ENCODE results near the gene IL25.
"Not testable (repeated sequence)": the region's sequence is repeated elsewhere in the genome, so short reads cannot be mapped to it uniquely, and the experiment has no call there.

Gene IL25

DNA sequence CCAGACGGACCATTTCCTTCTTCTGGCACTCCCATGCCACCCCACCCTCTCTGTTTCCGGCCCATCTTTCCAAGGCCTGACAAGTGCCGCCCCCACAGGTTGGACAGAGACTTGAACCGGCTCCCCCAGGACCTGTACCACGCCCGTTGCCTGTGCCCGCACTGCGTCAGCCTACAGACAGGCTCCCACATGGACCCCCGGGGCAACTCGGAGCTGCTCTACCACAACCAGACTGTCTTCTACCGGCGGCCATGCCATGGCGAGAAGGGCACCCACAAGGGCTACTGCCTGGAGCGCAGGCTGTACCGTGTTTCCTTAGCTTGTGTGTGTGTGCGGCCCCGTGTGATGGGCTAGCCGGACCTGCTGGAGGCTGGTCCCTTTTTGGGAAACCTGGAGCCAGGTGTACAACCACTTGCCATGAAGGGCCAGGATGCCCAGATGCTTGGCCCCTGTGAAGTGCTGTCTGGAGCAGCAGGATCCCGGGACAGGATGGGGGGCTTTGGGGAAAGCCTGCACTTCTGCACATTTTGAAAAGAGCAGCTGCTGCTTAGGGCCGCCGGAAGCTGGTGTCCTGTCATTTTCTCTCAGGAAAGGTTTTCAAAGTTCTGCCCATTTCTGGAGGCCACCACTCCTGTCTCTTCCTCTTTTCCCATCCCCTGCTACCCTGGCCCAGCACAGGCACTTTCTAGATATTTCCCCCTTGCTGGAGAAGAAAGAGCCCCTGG lies 3.1 kb downstream of the IL25 start:
- no peak for DNase-seq (ENCODE audit: low read depth in 2 of 2)

DNA sequence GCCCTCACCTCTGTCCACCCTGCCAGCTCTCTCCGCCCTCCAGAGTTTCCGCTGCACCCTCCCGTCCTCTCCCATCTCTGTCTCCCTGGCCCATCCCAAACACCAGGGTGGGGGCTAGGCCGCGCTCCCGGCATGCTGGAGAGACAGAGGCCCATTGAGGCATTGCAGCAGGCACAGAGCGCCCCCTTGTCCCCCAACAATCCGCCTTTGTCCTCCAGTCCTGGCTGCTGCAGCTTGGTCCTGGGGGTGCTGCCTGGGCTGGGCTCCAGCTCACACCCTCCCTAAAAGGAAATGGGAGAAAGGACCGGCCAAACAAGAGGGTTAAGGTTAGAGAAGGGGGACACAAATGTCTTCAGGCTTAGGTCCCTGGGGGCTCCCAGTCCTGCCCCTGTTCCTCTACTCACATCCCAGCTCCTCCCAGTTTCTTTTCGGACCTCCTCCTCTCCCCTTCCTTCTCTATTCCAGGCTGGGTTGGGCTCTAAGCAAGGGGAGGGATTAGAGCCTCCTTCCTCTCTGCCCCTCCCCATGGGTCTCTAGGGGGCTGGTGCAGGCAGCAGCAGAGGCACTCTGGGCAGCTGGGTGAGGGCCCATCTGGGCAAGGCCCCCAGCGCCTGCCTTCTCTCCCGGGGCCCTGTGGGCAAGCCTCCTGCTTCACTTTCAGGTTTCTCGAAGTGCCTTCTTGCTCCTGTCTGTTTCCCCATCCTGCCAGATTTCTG lies 4.0 kb downstream of the IL25 start, which contains the start of gene CMTM5:
Gene CMTM5, plus strand, starts transcription at position 565 of the 716 bp plus-strand sequence. CDS start 206 bp downstream, outside the sequence.
- no peak for DNase-seq (ENCODE audit: low read depth in 2 of 2)

DNA sequence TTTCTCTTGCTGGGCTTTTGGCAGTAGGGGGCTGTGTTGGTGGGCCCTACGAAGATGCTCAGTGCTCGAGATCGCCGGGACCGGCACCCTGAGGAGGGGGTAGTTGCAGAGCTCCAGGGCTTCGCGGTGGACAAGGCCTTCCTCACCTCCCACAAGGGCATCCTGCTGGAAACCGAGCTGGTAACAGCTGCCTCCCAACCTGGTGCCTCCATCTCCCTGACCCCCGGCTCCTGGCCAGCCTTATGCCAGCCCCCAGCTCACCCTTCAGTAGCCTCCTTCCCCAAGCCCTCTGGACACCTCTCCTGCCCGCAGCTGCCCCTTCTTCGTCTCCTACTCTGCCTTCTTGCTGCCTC lies 4.6 kb downstream of the IL25 start:
- no peak for DNase-seq (ENCODE audit: low read depth in 2 of 2)

DNA sequence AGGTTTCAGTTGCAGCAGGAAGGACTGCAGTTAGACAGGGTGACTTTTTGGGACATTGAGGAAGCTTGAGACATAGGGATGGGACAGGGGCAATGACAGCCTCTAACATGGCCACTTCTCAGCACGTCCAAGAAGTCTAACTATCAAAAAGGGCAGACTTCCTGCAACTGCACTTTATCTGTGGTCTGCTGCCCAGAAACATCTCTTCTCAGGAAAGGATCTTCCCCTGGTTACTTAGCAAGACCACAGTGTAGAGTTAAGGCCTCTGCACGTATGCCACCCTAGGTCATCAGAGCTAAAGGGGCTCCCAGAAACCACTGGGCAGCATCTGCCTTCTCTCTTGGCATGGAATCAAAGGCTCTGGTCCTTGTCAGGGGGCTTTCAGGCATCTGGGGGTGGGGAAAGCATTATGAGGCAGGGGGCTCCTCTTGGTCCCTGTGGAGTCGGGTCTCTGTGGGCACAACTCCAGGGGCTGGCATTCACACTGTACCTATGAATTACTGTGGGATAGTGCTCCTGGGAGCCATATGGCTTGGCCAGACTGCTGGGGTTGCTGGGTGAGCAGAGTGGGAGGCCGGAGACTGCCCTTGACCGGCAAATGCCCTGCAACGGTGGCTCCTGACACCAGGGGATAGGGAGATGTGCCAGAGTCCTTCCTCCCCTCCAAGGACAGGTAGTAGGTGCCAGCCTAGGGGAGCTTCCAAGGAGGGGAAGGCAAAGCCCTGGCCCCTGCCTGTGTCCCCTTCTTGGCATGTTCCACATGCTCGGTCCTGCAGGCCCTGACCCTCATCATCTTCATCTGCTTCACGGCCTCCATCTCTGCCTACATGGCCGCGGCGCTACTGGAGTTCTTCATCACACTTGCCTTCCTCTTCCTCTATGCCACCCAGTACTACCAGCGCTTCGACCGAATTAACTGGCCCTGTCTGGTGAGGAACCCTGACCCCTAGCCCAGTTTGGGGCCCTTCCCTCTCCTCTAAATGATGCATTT lies 5.3 kb downstream of the IL25 start:
- no peak for DNase-seq (ENCODE audit: low read depth in 2 of 2)

DNA sequence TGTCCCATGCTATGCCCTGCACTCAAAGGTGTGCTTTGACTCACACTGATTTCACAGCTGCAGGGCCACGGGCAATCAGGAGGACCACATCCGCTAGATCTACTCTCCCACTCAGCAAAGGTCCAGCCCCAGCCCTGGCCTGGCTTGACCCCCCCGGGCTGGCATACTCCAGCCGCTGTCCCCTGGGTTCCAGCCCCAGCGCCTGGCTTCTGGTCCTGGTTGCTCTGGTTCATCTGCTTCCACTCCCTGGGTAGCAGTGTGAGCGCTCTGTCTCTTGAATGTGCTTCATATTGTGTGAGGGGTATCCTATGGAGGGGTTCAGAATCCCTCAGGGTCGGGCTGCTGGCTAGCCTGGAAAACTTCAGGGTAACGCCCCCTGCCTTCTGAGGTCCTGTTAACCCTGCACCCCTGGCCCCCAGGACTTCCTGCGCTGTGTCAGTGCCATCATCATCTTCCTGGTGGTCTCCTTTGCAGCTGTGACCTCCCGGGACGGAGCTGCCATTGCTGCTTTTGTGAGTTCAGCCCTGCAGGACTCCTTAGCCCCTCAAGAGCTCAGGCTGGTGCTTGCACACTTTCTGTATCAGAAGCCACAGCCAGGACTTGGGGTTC lies 6.1 kb downstream of the IL25 start:
- no peak for DNase-seq (ENCODE audit: low read depth in 2 of 2)

DNA sequence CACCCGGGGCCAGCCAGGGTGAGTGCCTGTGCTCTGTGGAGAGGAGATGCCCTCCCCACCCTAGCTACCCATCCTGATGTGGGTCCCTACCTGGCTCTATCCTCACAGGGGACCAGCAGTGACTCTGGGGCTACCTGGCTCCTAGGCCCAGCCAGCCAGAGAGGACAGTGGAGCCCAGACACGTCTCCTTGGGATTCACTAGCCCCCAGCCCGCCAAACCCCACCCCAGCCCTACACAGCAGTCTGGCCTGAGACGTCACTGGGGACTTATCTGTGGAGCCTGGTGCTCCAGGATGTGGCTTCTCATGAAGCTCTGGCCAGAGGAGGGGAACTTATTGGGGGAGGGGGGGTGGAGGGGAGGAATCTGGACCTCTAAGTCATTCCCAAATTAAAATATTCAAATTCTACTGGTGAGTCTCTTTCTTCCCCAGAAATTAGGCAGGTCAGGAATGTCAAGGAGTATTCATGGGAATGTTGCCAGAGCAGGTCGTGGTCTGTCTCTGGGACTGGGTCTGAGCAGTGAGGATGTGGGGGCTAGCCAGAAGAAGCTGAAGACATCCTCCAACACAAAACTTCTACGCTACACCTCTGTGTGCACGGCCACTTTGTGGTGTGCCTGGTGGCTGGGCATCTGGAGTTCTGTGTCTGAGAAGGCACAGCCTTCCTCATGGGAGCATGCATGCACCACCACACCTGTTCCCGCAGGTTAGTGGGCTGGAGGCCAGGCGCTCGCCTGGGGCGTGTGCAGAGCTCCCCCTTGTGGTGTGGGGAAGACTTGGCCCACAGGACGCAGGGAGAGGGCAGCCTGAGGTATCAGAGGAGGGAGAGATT lies 7.0 kb downstream of the IL25 start:
- DNase-seq (ENCODE audit: low read depth in 2 of 2) = no peak

DNA sequence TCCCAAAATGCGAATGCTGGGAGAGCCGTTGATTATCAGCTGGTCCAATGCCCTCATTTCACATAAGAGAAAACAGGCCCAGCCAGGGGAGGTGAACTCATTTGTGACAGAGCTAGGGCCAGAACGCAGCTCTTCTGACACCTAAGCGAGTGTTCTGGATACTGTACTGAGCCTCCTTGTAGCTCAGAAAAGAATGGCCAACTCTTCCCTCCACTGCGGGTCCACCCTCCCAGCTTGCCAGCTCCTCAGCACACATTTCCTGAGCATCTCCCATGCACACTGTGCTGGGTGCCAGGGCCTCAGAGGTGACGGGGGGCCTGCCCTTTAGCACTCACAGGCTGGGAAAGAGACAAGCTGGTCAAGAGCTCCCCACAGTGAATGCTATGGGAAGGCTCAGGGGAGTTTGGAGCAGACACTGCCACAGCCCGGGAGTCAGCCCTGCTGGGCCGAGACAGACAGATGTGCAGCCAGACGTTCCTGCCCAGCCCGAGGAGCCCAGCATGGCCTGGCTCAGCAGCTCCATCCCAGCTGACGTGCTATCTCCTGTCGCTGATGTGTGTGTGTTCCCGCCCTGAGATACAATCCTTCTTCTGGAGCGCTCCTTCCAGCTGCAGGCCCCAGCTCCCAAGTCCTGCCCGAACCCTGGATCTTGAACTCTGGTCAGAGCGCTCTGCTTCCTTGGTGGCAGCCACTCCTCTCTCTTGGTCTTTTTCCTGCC lies 7.7 kb downstream of the IL25 start:
- no peak for DNase-seq (ENCODE audit: low read depth in 2 of 2)

DNA sequence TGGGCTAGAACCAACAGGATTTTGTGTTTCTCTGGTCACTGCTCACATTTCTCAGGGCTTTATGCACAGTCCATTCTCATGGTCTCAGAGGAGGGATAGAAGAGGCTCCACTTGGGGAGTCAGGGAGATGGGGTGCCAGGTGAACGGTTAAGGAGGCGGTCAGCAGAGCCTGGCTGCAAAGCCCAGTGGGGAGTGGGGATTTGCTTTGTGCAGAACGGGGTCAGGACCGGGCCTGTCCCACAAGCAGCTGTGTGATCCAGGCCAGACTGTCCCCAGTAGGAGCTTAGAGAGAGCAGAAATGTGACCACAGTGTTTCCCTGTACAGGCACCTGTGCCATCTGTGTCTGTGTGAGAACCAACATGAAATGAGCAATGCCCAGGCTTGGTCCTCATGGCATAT lies 8.4 kb downstream of the IL25 start:
- DNase-seq (ENCODE audit: low read depth in 2 of 2) = no peak

DNA sequence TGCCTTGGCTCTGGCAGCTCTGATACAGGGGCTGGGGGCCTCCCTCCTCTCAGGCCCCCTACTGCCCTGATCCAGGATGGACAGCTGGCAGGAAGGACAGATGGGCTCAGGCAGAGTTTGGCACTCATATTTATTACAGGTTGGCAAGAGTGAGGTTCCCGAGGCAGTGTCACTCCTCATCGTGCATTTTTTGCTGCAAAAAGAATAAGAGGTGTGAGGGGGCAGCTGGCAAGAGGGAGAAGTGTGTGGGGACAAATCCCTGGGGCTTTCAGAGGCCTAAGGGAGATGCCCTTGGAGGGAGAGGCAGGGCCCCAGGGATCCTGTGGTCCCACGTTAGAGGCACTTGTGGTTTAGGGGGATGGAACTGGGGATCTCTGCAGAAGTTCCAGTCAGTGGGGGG lies 9.3 kb downstream of the IL25 start:
- DNase-seq (ENCODE audit: low read depth in 2 of 2) = no peak

DNA sequence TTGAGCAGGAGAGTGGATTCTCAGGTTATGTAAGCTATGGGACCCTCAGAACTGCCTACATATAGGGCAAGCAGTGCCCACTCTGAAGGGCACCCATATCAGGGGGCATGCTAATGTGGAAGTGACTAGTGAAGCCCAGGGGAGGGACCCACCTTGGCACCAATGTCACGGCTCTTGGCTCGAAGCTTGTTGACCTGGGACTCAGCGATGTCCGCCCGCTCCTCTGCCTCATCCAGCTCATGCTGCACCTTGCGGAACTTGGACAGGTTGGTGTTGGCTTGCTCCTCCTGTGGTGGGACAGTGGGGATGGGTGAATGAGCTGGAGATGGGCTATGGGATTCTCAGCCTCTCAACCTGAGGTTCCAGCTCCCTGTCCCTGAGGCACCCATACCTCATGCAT lies 9.7 kb downstream of the IL25 start:
- no peak for DNase-seq (ENCODE audit: low read depth in 2 of 2)

DNA sequence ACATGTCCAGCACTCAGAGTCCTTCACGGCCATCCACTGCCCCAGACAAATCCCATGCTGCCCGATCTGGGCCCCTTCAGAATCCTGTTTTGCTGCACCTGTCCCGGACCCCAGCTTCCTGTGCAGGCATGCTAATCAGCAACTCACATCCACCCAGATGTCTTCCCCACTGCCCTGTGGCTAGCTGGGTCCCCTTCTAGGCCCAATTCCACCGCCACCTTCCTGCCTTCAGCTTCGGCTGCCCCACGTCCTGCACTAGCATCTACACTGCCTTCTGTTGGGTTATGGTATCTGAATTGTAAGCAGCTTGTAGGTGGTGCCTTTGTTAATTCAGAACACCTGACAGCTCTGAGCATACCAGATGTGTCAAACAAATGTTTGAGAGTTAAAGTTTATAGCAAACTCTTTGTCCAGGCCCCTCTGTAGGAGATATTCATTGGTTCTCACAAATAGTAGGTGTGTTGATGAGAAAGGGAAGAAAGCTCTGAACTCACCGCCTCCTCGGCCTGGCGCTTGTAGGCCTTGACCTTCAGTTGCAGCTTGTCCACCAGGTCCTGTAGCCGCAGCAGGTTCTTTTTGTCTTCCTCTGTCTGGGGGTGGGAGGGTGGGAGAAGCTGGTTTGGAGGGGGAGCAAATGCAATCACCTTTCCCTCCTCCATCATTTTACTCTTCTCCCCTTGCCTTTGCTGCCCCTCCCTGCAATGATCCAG lies 10.3 kb downstream of the IL25 start:
- DNase-seq (ENCODE audit: low read depth in 2 of 2) = no peak

DNA sequence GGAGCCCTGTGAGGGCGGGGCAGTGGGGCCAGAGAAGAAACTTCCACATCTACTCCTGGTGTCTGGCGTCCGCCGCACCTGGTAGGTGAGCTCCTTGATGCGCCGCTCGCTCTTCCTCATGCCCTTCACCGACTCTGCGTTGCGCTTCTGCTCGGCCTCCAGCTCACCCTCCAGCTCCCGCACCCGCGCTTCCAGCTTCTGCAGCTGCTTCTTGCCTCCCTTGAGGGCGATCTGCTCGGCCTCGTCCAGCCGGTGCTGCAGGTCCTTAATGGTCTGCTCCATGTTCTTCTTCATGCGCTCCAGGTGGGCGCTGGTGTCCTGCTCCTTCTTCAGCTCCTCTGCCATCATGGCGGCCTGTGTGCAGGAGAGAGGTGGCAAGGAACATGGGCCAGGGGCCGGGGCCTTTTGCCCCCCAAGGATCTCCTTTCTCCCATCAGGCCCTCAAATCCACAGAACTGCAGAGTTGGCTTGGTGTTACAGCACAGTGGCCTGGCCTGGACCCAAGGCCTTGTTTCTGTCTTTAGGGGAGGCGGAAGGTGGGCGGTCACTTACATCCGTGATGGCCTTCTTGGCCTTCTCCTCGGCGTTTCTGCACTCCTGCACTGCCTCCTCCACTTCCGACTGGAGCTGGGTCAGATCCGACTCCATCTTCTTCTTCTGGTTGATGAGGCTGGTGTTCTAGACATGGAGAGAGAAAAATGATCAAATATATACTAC lies 11.9 kb downstream of the IL25 start:
- no peak for DNase-seq (ENCODE audit: low read depth in 2 of 2)

DNA sequence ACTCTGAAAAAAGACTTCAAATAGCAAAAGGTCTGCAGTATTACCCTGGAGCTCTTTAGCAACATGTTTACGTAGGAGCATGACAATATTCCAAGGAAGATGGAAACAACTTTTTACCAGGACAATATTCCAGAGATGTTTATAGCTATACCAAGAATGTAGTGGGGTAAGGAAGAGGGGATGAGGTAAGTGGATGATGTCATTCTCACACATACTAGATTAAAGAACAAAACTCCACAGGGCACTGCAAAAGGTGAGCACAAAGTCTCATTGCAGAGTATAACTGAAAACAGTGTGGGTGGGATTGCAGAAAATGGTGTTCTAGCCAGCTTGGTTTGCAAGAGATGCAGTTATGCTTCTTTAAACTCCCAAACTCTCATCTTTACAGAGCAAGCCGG lies 12.6 kb downstream of the IL25 start:
- no peak for DNase-seq (ENCODE audit: low read depth in 2 of 2)

DNA sequence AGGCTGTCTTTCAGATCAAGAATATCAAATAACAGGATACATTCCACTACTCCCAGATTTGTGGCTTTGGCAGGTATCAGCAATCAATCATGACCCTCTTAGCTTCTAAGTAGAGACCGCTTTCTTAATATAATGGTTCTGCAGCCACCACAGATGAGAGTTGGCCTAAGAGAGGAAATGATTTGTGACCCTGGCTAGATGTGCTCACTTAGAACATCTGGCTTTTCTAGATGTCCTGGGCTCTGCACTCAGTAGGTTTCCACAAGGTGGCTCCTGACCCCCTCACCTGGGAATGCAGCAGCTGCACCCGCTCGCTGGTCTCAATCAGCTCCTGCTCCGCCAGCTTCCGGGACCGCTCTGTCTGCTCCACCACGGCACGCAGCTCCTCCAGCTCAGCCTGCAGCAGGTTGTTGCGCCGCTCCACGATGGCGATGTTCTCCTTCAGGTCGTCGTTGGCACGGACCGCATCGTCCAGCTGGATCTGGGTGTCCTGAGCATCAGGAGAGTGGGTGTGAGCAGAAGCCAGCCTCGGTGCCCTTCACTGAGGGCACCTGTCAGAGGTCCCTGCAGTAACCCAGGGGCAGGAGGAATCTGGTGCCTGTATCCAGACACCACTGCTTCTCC lies 13.1 kb downstream of the IL25 start:
- no peak for DNase-seq (ENCODE audit: low read depth in 2 of 2)

DNA sequence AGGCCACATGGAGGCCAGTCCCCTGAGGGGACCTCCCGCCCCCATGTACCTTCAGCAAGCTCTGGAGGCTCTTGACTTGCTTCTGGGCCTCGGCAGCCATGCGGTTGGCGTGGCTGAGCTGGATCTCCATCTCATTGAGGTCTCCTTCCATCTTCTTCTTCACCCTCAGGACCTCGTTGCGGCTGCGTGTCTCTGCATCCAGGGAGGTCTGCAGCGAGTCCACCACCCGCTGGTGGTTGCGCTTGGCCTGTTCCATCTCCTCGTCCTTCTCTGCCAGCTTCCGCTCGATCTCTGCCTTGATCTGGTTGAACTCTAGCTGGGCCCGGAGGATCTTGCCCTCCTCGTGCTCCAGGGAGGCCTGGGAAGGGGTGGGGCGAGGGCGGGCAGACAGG lies 13.7 kb downstream of the IL25 start:
- not testable (repeated sequence) for DNase-seq (ENCODE audit: low read depth in 2 of 2)

DNA sequence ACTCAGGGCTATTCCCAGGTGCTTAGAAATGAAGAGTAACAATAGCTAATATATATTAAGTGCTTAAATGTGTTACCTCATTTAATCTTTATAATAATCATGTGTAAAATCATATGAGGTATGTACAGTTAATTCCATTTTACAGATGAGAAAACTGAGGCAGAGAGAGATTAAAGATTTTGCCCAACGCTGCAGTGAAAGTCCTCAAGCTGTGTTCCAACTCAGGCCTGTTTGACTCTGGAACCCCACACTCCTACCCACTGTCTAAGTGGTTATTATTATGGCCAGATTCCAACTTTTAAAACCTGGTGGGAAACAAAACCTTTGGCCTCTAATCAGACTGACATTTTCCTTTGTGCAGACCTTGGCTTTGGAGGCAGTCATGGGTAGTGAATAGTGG lies 14.4 kb downstream of the IL25 start:
- DNase-seq (ENCODE audit: low read depth in 2 of 2) = no peak

DNA sequence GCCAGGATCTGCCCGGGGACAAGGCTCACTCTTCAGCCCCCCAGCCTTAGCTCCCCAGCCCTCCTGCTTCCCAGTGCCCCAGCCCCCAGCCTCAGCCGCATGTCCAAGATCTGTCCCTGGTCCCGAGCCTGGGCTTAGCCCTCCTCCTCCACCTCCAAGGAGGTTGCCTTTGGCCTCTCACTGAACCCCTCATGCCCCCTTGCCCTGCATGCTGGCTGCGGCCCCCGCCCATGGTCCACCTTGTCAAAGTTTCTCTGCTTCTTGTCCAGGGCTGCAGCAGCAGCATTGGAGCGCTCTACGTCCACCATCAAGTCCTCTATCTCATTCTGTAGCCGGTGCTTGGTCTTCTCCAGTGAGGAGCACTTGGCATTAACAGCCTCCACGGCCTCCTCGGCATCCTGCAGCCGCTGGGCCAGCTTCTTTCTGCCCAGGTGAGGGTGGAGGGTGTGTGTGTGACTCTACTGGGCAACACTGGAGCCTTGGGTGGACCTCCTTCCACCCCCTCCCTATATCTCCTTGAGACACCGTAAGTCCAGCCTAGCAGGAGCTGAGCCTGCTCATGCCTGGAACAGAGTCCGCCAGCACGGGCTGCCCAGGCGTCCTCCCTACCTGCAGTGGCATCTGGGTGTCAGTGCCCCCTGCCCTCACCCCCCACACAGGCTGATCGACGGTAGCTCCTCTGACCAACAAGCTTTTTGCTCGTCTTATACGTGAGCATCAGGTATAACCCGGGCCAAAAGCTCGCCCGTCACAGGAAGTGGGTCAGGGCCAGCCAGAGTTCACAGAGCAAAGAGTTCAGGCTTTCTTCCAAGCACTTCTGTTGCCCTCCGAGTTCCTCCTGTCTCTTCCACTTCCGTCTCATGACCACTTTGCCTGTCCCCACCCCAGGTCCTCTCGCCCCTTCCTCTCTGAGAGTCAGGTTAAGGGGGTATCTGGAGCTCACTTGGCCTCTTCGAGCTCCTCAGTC lies 15.6 kb downstream of the IL25 start:
- no peak for DNase-seq (ENCODE audit: low read depth in 2 of 2)
